AG09309 (cell line): Measurements from ENCODE around the gene SUN2.

Source experiments
- DNase-seq: peaks from one replicate; pipeline ENCODE4 v3.0.0-alpha.2; 2010; ENCODE audit warnings: low read depth
- H3K4me3 ChIP-seq: 2 replicates; pipeline ENCODE4 v1.5.1; 2011; ENCODE audit warnings: mild to moderate bottlenecking, low read depth, low read length, moderate library complexity; ENCODE audit not compliant: control insufficient read depth
- TF ChIP-seq, protein P1 (sequence below): IDR thresholded peaks from 2 replicates; pipeline ENCODE4 v1.5.1; 2011; ENCODE audit warnings: mild to moderate bottlenecking, low read depth, low read length, inconsistent platforms; ENCODE audit not compliant: insufficient read depth, control insufficient read depth; ENCODE audit errors: missing control alignments

The SUN2 gene

DNA sequence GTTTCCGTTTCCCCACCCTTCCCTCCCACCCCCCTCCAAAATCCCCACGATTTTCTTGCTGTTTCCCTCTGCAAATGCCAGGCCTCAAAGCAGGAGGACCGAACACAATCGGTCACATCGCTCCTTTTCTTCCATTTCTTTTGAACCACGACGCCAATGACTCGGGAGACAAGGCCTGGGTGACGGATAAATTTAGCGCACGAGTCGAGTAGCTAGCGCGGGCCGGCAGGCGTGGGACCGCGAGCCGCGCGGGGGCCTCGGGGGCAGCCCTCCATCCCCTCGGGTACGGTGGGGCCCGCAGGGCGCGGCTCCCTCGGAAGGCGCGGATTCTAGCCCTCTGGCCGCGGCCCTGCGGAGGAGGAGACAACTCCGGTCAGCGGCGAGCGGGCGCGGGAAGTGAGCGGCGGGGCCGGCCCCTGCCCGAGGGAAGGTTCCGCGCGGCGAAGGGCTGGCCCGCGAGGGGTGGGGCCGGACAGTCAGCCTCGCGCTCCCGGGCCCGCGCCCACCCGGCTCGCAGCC lies 55.5 kb downstream of the SUN2 start:
- no peak for DNase-seq
- TF ChIP-seq, protein P1, sequence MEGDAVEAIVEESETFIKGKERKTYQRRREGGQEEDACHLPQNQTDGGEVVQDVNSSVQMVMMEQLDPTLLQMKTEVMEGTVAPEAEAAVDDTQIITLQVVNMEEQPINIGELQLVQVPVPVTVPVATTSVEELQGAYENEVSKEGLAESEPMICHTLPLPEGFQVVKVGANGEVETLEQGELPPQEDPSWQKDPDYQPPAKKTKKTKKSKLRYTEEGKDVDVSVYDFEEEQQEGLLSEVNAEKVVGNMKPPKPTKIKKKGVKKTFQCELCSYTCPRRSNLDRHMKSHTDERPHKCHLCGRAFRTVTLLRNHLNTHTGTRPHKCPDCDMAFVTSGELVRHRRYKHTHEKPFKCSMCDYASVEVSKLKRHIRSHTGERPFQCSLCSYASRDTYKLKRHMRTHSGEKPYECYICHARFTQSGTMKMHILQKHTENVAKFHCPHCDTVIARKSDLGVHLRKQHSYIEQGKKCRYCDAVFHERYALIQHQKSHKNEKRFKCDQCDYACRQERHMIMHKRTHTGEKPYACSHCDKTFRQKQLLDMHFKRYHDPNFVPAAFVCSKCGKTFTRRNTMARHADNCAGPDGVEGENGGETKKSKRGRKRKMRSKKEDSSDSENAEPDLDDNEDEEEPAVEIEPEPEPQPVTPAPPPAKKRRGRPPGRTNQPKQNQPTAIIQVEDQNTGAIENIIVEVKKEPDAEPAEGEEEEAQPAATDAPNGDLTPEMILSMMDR = no peak
- H3K4me3 ChIP-seq = peak overlapping the region; percentile 50

DNA sequence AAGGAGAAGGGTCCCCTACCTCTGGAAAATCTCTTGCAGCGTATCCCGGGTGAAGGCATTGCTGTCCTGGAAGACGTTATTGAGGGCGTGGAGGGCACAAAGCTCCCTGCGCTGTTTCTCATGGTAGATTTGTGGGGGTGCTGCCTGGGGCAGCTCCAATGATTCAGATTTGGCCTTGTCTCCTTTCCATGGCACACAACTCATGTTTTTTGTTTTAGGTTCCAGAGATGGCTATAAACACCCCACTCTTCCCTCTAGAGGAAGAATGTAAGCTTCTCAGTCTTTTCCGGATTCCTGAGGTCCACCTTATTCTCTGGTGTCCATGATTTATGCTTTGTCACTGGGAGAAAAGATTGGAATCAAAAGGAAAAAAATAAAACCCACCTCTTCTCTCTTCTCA lies 56.0 kb downstream of the SUN2 start:
- TF ChIP-seq, protein P1 = peak; percentile 7
- peak overlapping the region; percentile 50 for H3K4me3 ChIP-seq
- DNase-seq = no peak

DNA sequence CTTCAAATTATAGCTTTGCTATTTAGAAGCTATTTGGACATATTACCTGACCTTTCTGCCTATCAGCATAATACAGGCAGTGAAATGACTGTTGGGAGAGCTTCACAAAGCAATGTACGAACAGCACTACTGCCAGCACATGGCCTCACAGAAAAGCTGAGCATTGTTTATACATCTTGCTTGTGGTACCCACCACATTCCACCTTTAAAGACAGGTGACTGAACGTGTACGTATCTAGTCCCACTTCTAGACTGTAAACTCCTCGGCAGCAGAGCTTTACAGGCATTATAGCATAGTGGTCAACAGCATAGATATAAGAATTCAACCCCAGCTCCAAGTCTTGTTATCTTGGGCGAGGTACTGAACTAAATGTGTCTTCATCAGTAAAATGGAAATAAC lies 56.7 kb downstream of the SUN2 start:
- DNase-seq = no peak
- TF ChIP-seq, protein P1 = no peak
- peak overlapping the region; percentile 50 for H3K4me3 ChIP-seq

DNA sequence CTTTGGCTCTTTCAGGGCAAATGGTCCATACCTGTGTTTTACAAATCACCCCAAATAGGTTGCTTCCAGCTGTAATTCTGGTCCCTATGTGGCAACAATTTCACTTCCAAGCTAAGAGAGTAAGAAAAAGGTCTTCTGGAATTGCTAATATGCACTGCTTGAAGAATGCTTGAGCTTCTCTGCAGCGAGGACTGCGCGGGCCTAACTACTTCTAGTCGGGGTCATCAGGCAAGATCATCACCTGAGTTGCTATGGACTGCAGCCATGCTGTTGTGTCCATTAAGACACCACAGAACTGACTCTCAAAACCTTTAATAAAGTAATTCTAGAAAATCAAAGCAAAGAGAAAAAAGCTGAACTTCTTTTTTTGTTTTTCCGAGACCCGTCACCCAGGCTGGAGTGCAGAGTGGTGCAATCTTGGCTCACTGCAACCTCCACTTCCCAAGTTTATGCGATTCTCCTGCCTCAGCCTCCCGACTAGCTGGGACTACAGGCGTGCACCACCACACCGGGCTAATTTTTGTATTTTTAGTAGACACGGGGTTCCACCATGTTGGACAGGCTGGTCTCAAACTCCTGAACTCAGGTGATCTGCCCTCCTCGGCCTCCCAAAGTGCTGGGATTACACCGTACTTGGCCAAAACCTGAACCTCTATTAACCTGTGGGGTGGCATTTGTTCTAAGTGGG lies 57.2 kb downstream of the SUN2 start:
- DNase-seq = no peak
- peak overlapping the region; percentile 50; the same call in 1 of the 2 replicates for H3K4me3 ChIP-seq
- TF ChIP-seq, protein P1 = no peak

DNA sequence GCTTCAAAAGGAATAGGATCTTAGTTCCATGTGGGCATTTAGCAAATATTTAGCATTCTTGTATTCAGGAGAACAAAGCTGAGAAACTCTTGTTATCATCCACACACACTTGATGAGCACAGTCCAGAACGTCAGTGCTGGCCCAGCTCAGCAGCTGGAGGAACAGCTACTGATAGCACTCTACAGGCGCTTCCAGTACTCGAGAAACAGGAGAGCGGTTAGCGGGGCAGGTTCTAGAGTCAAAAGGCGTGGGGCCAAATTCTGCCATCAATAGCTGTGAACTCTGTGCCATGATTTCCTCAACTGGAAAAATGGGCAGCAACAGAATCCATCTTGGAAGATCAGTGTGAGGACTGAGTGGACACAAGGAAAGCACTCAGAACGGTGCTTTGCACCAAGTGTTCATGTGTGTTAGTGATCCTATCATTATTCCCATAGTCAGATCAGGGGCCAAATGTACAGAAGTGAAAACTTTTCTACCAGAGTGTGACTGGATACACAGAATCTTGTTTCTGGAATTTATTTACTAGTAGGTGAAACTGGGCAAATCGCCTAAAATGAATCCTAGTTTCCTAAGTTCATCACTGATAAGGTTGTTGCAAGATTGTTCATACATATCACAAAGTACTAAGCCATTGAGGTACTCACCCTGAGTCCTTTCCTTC lies 58.2 kb downstream of the SUN2 start:
- DNase-seq = no peak
- TF ChIP-seq, protein P1 = no peak
- H3K4me3 ChIP-seq = no peak overlapping the region

DNA sequence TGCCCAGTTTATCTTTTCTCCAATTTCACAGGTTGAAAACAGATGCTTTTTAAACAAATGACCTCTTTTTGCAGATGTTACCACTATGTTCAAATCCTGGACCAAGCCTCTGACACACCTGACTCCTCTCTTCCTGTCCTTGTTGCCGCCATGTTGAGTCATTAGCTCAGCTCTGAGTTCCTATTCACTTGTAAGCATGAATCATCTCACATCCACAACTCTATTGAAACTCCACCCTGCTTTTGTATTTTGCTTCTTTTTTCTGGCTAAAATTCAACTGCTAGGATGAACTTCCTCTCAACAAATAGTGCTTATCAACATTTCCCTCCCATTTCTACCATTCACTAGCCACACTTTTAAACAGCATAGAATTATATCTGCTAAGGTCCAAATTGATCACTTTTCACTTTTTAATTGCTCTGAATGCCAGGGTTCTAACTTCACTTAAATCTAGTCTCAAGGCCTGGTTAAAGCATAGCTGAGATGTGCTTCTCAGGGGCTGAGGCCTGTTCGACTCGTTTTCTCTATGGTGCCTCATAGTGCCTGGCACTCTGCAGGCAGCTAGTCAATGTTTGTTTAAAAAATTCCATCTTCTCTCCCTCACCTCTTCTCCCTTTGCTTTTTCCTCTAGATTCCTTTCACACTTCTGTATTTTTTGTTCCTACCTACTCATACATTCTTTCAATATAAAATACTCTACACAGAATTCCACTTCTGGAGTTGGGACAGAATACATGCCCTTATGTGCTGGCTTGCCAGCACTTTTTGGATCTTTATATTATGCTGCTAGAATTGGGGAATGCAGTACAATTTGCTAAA lies 59.0 kb downstream of the SUN2 start:
- peak; percentile 48 for DNase-seq
- H3K4me3 ChIP-seq = no peak overlapping the region
- TF ChIP-seq, protein P1 = no peak
